Natural killer cell (primary cell): ENCODE results near the gene KASH5. TPM values are rescaled to one million over a fixed set of nuclear protein-coding genes. Genes with fewer than 3 reads are reported as not detected.

Experiments used
- ATAC-seq, 3 donors: fragments of 150-1000 bp in 2 of 3; fragments of 200-7000 bp in 1 of 3; cut with Tn5 transposase; 1 replicate in 1 of 3; 2 replicates in 2 of 3; pipeline ENCODE4 v1.10.0; 2021; ENCODE audit warnings: mild to moderate bottlenecking in 2 of 3, moderate library complexity in 2 of 3
- DNase-seq, 2 donors: peaks; one replicate each; pipeline versions ENCODE4 v3.0.0 to v3.0.0-alpha.2; 2013 to 2021; ENCODE audit warnings: mixed read lengths in 1 of 2
- H3K27ac ChIP-seq: one replicate; pipeline ENCODE4 v1.5.1; 2013; ENCODE audit warnings: mild to moderate bottlenecking, low read length
- H3K27me3 ChIP-seq: one replicate; pipeline ENCODE4 v1.6.1; 2013; ENCODE audit warnings: low read length; ENCODE audit not compliant: control insufficient read depth, insufficient read depth
- H3K36me3 ChIP-seq: one replicate; pipeline ENCODE4 v1.6.1; 2013; ENCODE audit warnings: low read length; ENCODE audit not compliant: control insufficient read depth, insufficient read depth
- H3K4me1 ChIP-seq: one replicate; pipeline ENCODE4 v1.6.1; 2013; ENCODE audit warnings: low read length; ENCODE audit not compliant: control insufficient read depth, insufficient read depth
- H3K4me3 ChIP-seq: one replicate; pipeline ENCODE4 v1.5.1; 2013; ENCODE audit warnings: low read length
- H3K9me3 ChIP-seq: one replicate; pipeline ENCODE4 v1.6.1; 2013; ENCODE audit warnings: low read length; ENCODE audit not compliant: control insufficient read depth, insufficient read depth
- H3K27ac Mint-ChIP-seq, 2 donors: one replicate each; pipeline ENCODE4 v1.8.0; 2022; ENCODE audit warnings: mild to moderate bottlenecking in 2 of 2, mixed read lengths in 2 of 2, moderate library complexity in 1 of 2
- H3K27me3 Mint-ChIP-seq, 2 donors: one replicate each; pipeline ENCODE4 v1.8.0; 2022; ENCODE audit warnings: low read depth in 2 of 2, mixed read lengths in 2 of 2
- H3K36me3 Mint-ChIP-seq: one replicate; pipeline ENCODE4 v1.8.0; 2022; ENCODE audit warnings: mixed read lengths
- H3K4me1 Mint-ChIP-seq, 2 donors: one replicate each; pipeline ENCODE4 v1.8.0; 2022; ENCODE audit warnings: mixed read lengths in 2 of 2
- H3K4me3 Mint-ChIP-seq: one replicate; pipeline ENCODE4 v1.8.0; 2022; ENCODE audit warnings: mild to moderate bottlenecking, moderate library complexity, mixed read lengths
- H3K9me3 Mint-ChIP-seq, 2 donors: one replicate each; pipeline ENCODE4 v1.8.0; 2022; ENCODE audit warnings: mixed read lengths in 2 of 2
- CTCF ChIP-seq: fragments of 200-600 bp; IDR thresholded peaks from one replicate; pipeline ENCODE4 v1.8.0; 2022; ENCODE audit warnings: antibody characterized with exemption
- WGBS: methylation state at CpG from one replicate; pipeline ENCODE4 v1.1.7; 2013; ENCODE audit warnings: missing lambda C conversion rate; ENCODE audit not compliant: insufficient coverage; 5-methylcytosine and 5-hydroxymethylcytosine counted together
- intact Hi-C: fragments of 100-400 bp; cut with micrococcal nuclease; formaldehyde crosslinking; loops from one replicate; pipeline ENCODE4 v1.14.2; 2022
- total RNA-seq, 4 donors: library from RNA; stranded (reverse); fragments of 120-200 nt in 1 of 4; gene quantifications; one replicate each; pipeline versions ENCODE4 v1.2.3 to v1.2.4, GENCODE V29; 2013 to 2022

KASH5 gene
- total RNA-seq, 3 donors from 2014 or later (not counting 1 experiment from before 2014, with no cell fraction given): 0.73 to 0.80 TPM; not detected in 1

- H3K4me1 ChIP-seq: peaks cover 40% of the 10 kb centered on the region
- H3K4me3 Mint-ChIP-seq: peak overlapping the region; percentile 99
- H3K9me3 ChIP-seq: no peaks in the 10 kb centered on the region
- no peak overlapping the region for H3K4me3 ChIP-seq
- ATAC-seq (no peak), DNase-seq (no peak)
- peaks cover 31% of the 10 kb centered on the region for H3K36me3 ChIP-seq
- H3K4me1 Mint-ChIP-seq: peaks cover 44 to 52% of the 10 kb centered on the region in 2 donors
- 85% methylated on average over 7 of the region's 7 CpGs for WGBS
- H3K36me3 Mint-ChIP-seq: no peaks in the 10 kb centered on the region
- TF ChIP-seq CTCF: no peak
- H3K27me3 ChIP-seq: no peaks in the 10 kb centered on the region
- H3K27me3 Mint-ChIP-seq: no peaks in the 10 kb centered on the region
- no peak overlapping the region for H3K27ac ChIP-seq
- peak overlapping the region; percentile 98 to 100 for H3K27ac Mint-ChIP-seq
- intact Hi-C loops: no loop called here
- no peaks in the 10 kb centered on the region for H3K9me3 Mint-ChIP-seq
Observed at GRCh38 chr19:49450405-49450804, 62.4 kb downstream of the KASH5 start.

GRCh38 chr19:49451430-49452181 lies 63.6 kb downstream of the KASH5 start, which contains the start of gene PIH1D1:
Gene PIH1D1 (minus strand): TSS chr19:49451814. CDS start chr19:49451574, 240 bp downstream.
- Histone ChIP-seq H3K9me3 (no peaks in the 10 kb centered on the region), H3K4me1 (peaks cover 40% of the 10 kb centered on the region), H3K27ac (peak within 1 kb of the TSS; percentile 99), H3K36me3 (peaks cover 29% of the 10 kb centered on the region), H3K27me3 (no peaks in the 10 kb centered on the region), H3K4me3 (peak within 1 kb of the TSS; percentile 95)
- Mint-ChIP-seq H3K36me3 (no peaks in the 10 kb centered on the region), H3K27ac (peak within 1 kb of the TSS; percentile 98 to 100), H3K4me1 (peaks cover 44 to 47% of the 10 kb centered on the region in 2 donors), H3K9me3 (no peaks in the 10 kb centered on the region), H3K27me3 (no peaks in the 10 kb centered on the region), H3K4me3 (peak within 1 kb of the TSS; percentile 99)
- intact Hi-C loops: loop anchor here (1.0 to 2.0 kb wide), 2 partner anchors 8 to 45 kb away; partner anchors contain the start of gene RPS11
- DNase-seq: peak; percentile 89 to 99
- TF ChIP-seq CTCF: no peak
- under 1% methylated on average over 41 of the region's 42 CpGs for WGBS
- peak; percentile 66 to 77 (median 70) for ATAC-seq

- Mint-ChIP-seq H3K27me3 (no peaks in the 10 kb centered on the region), H3K27ac (peak within 1 kb of the TSS; percentile 98 to 100), H3K4me1 (peaks cover 43 to 51% of the 10 kb centered on the region in 2 donors), H3K9me3 (no peaks in the 10 kb centered on the region), H3K4me3 (peak within 1 kb of the TSS; percentile 99), H3K36me3 (no peaks in the 10 kb centered on the region)
- peak; percentile 96 to 99 for DNase-seq
- intact Hi-C loops: loop anchor here (1.0 to 2.0 kb wide), 5 partner anchors 16 to 424 kb away; partner anchors contain the start of genes AKT1S1, RPL13A, RPS11 and TBC1D17
- TF ChIP-seq CTCF: no peak
- Histone ChIP-seq H3K9me3 (no peaks in the 10 kb centered on the region), H3K4me1 (peaks cover 46% of the 10 kb centered on the region), H3K27ac (peak within 1 kb of the TSS; percentile 99), H3K4me3 (peak within 1 kb of the TSS; percentile 78), H3K36me3 (peaks cover 15% of the 10 kb centered on the region), H3K27me3 (no peaks in the 10 kb centered on the region)
- ATAC-seq: peak; percentile 79 to 96 (median 86)
- under 1% methylated on average over 66 of the region's 66 CpGs for WGBS
Observed at GRCh38 chr19:49453013-49453756, 65.1 kb downstream of the KASH5 start, which contains the start of gene ALDH16A1. Gene ALDH16A1 (plus strand): TSS chr19:49453225. CDS start chr19:49453332, 107 bp downstream.
